ENCODE measurements around the gene PSD4.

PSD4 gene

GRCh38 chr2:113127646-113128570, 45.9 kb upstream of the PSD4 start:
- no peak for TF ChIP-seq SIN3A (IDR thresholded peaks at IDR 0.05; ENCODE audit: borderline replicate concordance, insufficient read depth, low read length)
- TF ChIP-seq FOXP2 (optimal IDR thresholded peaks at IDR 0.05; ENCODE audit: borderline replicate concordance, extremely low read depth, extremely low read length, insufficient read depth): no peak
- no peak for TF ChIP-seq REST (IDR thresholded peaks at IDR 0.05; ENCODE audit: insufficient read depth in 1 of 2, low read depth in 2 of 2, low read length in 2 of 2)
- TF ChIP-seq POLR2AphosphoS5 (IDR thresholded peaks at IDR 0.05; ENCODE audit: low read depth, low read length): no peak
- no peak for TF ChIP-seq TAF1 (IDR thresholded peaks at IDR 0.05; ENCODE audit: borderline replicate concordance, insufficient read depth, low read length)

DNA sequence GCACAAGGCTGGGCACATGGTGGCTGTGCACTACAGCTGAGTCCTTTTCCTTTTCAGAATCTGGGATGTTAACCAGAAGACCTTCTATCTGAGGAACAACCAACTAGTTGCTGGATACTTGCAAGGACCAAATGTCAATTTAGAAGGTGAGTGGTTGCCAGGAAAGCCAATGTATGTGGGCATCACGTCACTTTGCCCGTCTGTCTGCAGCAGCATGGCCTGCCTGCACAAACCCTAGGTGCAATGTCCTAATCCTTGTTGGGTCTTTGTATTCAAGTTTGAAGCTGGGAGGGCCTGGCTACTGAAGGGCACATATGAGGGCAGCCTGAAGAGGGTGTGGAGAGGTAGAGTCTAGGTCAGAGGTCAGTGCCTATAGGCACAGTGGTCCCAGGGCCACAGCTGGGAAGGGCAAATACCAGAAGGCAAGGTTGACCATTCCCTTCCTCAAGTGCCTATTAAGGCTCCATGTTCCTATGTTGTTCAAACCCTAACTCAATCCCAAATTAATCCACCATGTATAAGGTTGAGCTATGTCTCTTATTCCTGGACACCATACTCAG, 44.2 kb upstream of the PSD4 start:
- TF ChIP-seq SIN3A (IDR thresholded peaks at IDR 0.05; ENCODE audit: borderline replicate concordance, insufficient read depth, low read length): no peak
- no peak for TF ChIP-seq FOXP2 (optimal IDR thresholded peaks at IDR 0.05; ENCODE audit: borderline replicate concordance, extremely low read depth, extremely low read length, insufficient read depth)
- TF ChIP-seq TAF1 (IDR thresholded peaks at IDR 0.05; ENCODE audit: borderline replicate concordance, insufficient read depth, low read length): no peak
- TF ChIP-seq POLR2AphosphoS5 (IDR thresholded peaks at IDR 0.05; ENCODE audit: low read depth, low read length): no peak
- TF ChIP-seq REST (IDR thresholded peaks at IDR 0.05; ENCODE audit: insufficient read depth in 1 of 2, low read depth in 2 of 2, low read length in 2 of 2): no peak

- no peak for TF ChIP-seq REST (IDR thresholded peaks at IDR 0.05; ENCODE audit: insufficient read depth in 1 of 2, low read depth in 2 of 2, low read length in 2 of 2)
- no peak for TF ChIP-seq POLR2AphosphoS5 (IDR thresholded peaks at IDR 0.05; ENCODE audit: low read depth, low read length)
- no peak for TF ChIP-seq FOXP2 (optimal IDR thresholded peaks at IDR 0.05; ENCODE audit: borderline replicate concordance, extremely low read depth, extremely low read length, insufficient read depth)
- no peak for TF ChIP-seq SIN3A (IDR thresholded peaks at IDR 0.05; ENCODE audit: borderline replicate concordance, insufficient read depth, low read length)
- TF ChIP-seq TAF1 (IDR thresholded peaks at IDR 0.05; ENCODE audit: borderline replicate concordance, insufficient read depth, low read length): no peak
These were observed 42.2 kb upstream of the PSD4 start for GRCh38 chr2:113131352-113132185.

DNA sequence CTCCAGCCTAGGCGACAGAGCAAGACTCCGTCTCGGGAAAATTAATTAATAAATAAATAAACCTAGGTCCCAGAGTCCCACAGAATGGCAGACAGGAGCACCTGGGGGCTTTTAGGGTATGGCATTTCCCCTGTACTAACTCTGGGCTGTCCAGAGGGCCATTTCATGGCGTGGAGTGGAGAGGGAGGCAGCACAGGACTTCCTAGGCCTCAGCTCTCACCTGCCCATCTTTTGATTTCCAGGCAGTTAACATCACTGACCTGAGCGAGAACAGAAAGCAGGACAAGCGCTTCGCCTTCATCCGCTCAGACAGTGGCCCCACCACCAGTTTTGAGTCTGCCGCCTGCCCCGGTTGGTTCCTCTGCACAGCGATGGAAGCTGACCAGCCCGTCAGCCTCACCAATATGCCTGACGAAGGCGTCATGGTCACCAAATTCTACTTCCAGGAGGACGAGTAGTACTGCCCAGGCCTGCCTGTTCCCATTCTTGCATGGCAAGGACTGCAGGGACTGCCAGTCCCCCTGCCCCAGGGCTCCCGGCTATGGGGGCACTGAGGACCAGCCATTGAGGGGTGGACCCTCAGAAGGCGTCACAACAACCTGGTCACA, 41.3 kb upstream of the PSD4 start:
- TF ChIP-seq POLR2AphosphoS5 (IDR thresholded peaks at IDR 0.05; ENCODE audit: low read depth, low read length) (no peak), SIN3A (IDR thresholded peaks at IDR 0.05; ENCODE audit: borderline replicate concordance, insufficient read depth, low read length) (no peak), REST (IDR thresholded peaks at IDR 0.05; ENCODE audit: insufficient read depth in 1 of 2, low read depth in 2 of 2, low read length in 2 of 2) (no peak), FOXP2 (optimal IDR thresholded peaks at IDR 0.05; ENCODE audit: borderline replicate concordance, extremely low read depth, extremely low read length, insufficient read depth) (no peak), TAF1 (IDR thresholded peaks at IDR 0.05; ENCODE audit: borderline replicate concordance, insufficient read depth, low read length) (no peak)
